HepG2 (cell line): Measurements from ENCODE around the gene TP73. TPM values are rescaled to one million over a fixed set of nuclear protein-coding genes. Genes with fewer than 3 reads are reported as not detected.

Experiments
- ATAC-seq: fragments of 200-7000 bp; cut with Tn5 transposase; 3 replicates; pipeline ENCODE4 v1.9.1; 2020; ENCODE audit warnings: mild to moderate bottlenecking, moderate library complexity
- BruUV-seq: library from RNA; stranded (reverse); fragments of 400-500 nt; replicated peaks from 2 replicates; lab custom pipeline; 2021; lab: Mats Ljungman, UMichigan
- CTCF ChIA-PET: fragments of 300-600 bp; formaldehyde crosslinking; extraction: SDS; loops from one replicate; lab custom pipeline; 2021; ENCODE audit warnings: low total read pairs, inconsistent platforms, low intra/inter-chr PET ratio; lab: Yijun Ruan, JAX
- POLR2A ChIA-PET: fragments of 350-600 bp; sonication (Branson Sonifier 250); formaldehyde crosslinking; loops from one replicate; lab custom pipeline; 2020; ENCODE audit warnings: antibody characterized with exemption, inconsistent platforms; lab: Yijun Ruan, JAX
- DNase-seq: peaks from one replicate; pipeline ENCODE4 v3.0.0-alpha.2; 2015; ENCODE audit warnings: low spot score
- FAIRE-seq: peaks from 3 replicates; lab custom pipeline; 2011; peaks lifted over from hg19 to GRCh38; lab: Jason Lieb, UNC
- H2AFZ ChIP-seq: one replicate; pipeline ENCODE4 v1.6.1; 2011; ENCODE audit warnings: low read length, inconsistent platforms
- H3K27ac ChIP-seq: fragments of 300-600 bp; 3 replicates; pipeline ENCODE4 v1.8.0; 2011; ENCODE audit warnings: mixed run types, mild to moderate bottlenecking, mixed read lengths, low read length, inconsistent platforms; ENCODE audit not compliant: insufficient read depth; ENCODE audit errors: extremely low read length
- H3K27me3 ChIP-seq, 2 experiments: fragments of 200-600 bp in 1 of 2; 2 replicates in 1 of 2; 3 replicates in 1 of 2; pipeline versions ENCODE4 v1.6.0 to v1.8.0; 2011; ENCODE audit warnings: low read length in 2 of 2, mild to moderate bottlenecking in 2 of 2, moderate library complexity in 2 of 2, inconsistent platforms in 1 of 2; ENCODE audit not compliant: insufficient read depth in 2 of 2, control insufficient read depth in 1 of 2
- H3K36me3 ChIP-seq, 2 experiments: fragments of 200-600 bp in 1 of 2; replicated peaks in 1 of 2; 2 replicates in 1 of 2; 3 replicates in 1 of 2; pipeline versions ENCODE4 v1.5.1 to v1.8.0; 2011; ENCODE audit warnings: low read length in 2 of 2, inconsistent platforms in 1 of 2; ENCODE audit not compliant: insufficient read depth in 2 of 2, control insufficient read depth in 1 of 2
- H3K4me1 ChIP-seq: 2 replicates; pipeline ENCODE4 v1.5.1; 2012; ENCODE audit warnings: low read length, inconsistent platforms; ENCODE audit not compliant: insufficient read depth
- H3K4me2 ChIP-seq: 2 replicates; pipeline ENCODE4 v1.6.0; 2011; ENCODE audit warnings: low read depth, low read length, inconsistent platforms
- H3K4me3 ChIP-seq, 3 experiments: fragments of 200-600 bp in 1 of 3; sonication (generic), shearing (Covaris generic) in 1 of 3; replicated peaks in 1 of 3; 2 replicates each; pipeline ENCODE4 v1.5.1; 2011 to 2016; ENCODE audit warnings: low read length in 3 of 3, inconsistent platforms in 2 of 3, low read depth in 2 of 3, mild to moderate bottlenecking in 2 of 3, control low read depth in 1 of 3, mixed read lengths in 1 of 3; ENCODE audit not compliant: insufficient read depth in 1 of 3
- H3K79me2 ChIP-seq: one replicate; pipeline ENCODE4 v1.6.1; 2011; ENCODE audit warnings: low read length, inconsistent platforms; ENCODE audit not compliant: insufficient read depth
- H3K9ac ChIP-seq: 2 replicates; pipeline ENCODE4 v1.6.0; 2011; ENCODE audit warnings: mild to moderate bottlenecking, low read depth, low read length, inconsistent platforms; ENCODE audit not compliant: insufficient read depth
- H3K9me3 ChIP-seq: 2 replicates; pipeline ENCODE4 v1.5.1; 2012; ENCODE audit warnings: mild to moderate bottlenecking, low read length
- H4K20me1 ChIP-seq: 2 replicates; pipeline ENCODE4 v1.6.0; 2011; ENCODE audit warnings: inconsistent platforms, mild to moderate bottlenecking, low read length, moderate library complexity; ENCODE audit not compliant: insufficient read depth
- ARNTL ChIP-seq: sonication (generic); formaldehyde crosslinking; IDR thresholded peaks from 2 replicates; pipeline ENCODE4 v1.4.0; 2020; ENCODE audit warnings: mild to moderate bottlenecking, missing genetic modification reagents
- NRL ChIP-seq: sonication (generic); formaldehyde crosslinking; IDR thresholded peaks from 2 replicates; pipeline ENCODE4 v1.5.0; 2020; ENCODE audit warnings: missing genetic modification reagents, mild to moderate bottlenecking, moderate library complexity, borderline replicate concordance
- PATZ1 ChIP-seq: sonication (generic); formaldehyde crosslinking; IDR thresholded peaks from 2 replicates; pipeline ENCODE4 v1.4.0; 2020; ENCODE audit warnings: missing genetic modification reagents
- WGBS: methylation state at CpG from one replicate; pipeline ENCODE4 v1.1.6; 2017; ENCODE audit warnings: low lambda C conversion rate; 5-methylcytosine and 5-hydroxymethylcytosine counted together
- in situ Hi-C: cut with HindIII; loops from 2 replicates; pipeline ENCODE4 v1.10.0; 2017; ENCODE audit warnings: low pct_unique_long_range_greater_than_20kb; ENCODE audit not compliant: extremely low pct_ligation_motif_present
- intact Hi-C: fragments of 100-400 bp; cut with micrococcal nuclease; formaldehyde crosslinking; loops from one replicate; pipeline ENCODE4 v1.10.0; 2022; ENCODE audit not compliant: unreplicated experiment
- polyA plus RNA-seq, 8 experiments: library from polyadenylated mRNA; depleted of rRNA in 3 of 8; stranded (reverse) in 7 of 8; unstranded in 1 of 8; fragments of >200 nt; fragmentation: Illumina TruSeq in 4 of 8; extraction: Trizol in 4 of 8; gene quantifications; 2 replicates each; pipeline versions ENCODE4 v1.2.1 to v1.2.3, GENCODE V29; 2011 to 2016; ENCODE audit warnings: low read depth in 4 of 8, missing spikeins in 1 of 8, mixed read lengths in 1 of 8; ENCODE audit not compliant: insufficient read depth in 1 of 8
- total RNA-seq, 5 experiments: library from RNA; depleted of rRNA; stranded (reverse); fragments of >200 nt; fragmentation: Illumina TruSeq; extraction: Trizol; gene quantifications; 2 replicates each; pipeline ENCODE4 v1.2.3, GENCODE V29; 2016; ENCODE audit warnings: low read depth in 1 of 5

Gene TP73
- total and polyA plus RNA-seq, 2 of the 13 experiments (the other 11 are each of a cell fraction or from before 2014, with no cell fraction given), result 0.49 to 1.1 TPM

GRCh38 chr1:3716351-3716750 lies 64.0 kb downstream of the TP73 start (continued):
- no peak for TF ChIP-seq PATZ1
- TF ChIP-seq, all 625 proteins: peak for 0

GRCh38 chr1:3717041-3717714 lies 64.9 kb downstream of the TP73 start:
- Histone ChIP-seq H4K20me1 (peaks cover 6% of the 10 kb centered on the region; the same call in 1 of the 2 replicates), H2AFZ (no peak overlapping the region), H3K9me3 (no peaks in the 10 kb centered on the region), H3K4me3 (no peak overlapping the region), H3K27me3 (peaks cover 3 to 20% of the 10 kb centered on the region in 2 experiments; a peak in 4 of 5 replicates), H3K36me3 (no peaks in the 10 kb centered on the region), H3K27ac (no peak overlapping the region), H3K4me1 (peaks cover 11% of the 10 kb centered on the region), H3K4me2 (0 out of 2 replicates have a peak overlapping the region, but pooled peaks have one; percentile 59), H3K79me2 (no peaks in the 10 kb centered on the region), H3K9ac (no peak overlapping the region)
- ChIA-PET CTCF (no interaction called here), POLR2A (interaction anchor here (1.0 to 1.1 kb wide), 2 partner anchors 50 to 54 kb away, joined by 3 read pairs; no protein-coding TSS in a partner anchor)
- no TSS peak for BruUV-seq
- in situ Hi-C loops (no loop called here), intact Hi-C loops (no loop called here)
- no peak for FAIRE-seq
- 19% methylated on average over 31 of the region's 33 CpGs for WGBS
- DNase-seq, result peak; percentile 20
- ATAC-seq, result no peak
- TF ChIP-seq NRL (CRISPR knock-in tag) (0 out of 2 replicates have a peak, but pooled peaks have one; percentile 1), ARNTL (CRISPR knock-in tag) (no peak)
